Naive B cell (primary cell): ENCODE measurements around the gene SUMF2. TPM values are rescaled to one million over a fixed set of nuclear protein-coding genes. Genes with fewer than 3 reads are reported as not detected.

Experiments used
- polyA plus RNA-seq, 6 donors: library from polyadenylated mRNA; unstranded; fragments of 300-500 nt; fragmentation: Illumina TruSeq; gene quantifications; one replicate each; pipeline ENCODE4 v1.2.3, GENCODE V29; 2021; ENCODE audit warnings: low read depth in 6 of 6

SUMF2 gene
- polyA plus RNA-seq, 6 donors from 2014 or later: 48.2 to 143 (median 132) TPM

Other genes with a start within 250 kb of the SUMF2 start
- gene SEPTIN14, start 201.5 kb upstream of the SUMF2 start, polyA plus RNA-seq: not detected
- 1 to 10 TPM in 3 of 6 donors, under 1 TPM in 2, not detected in 1; 0.58 to 7.6 (median 2.2) TPM for gene ZNF713, start 176.8 kb upstream of the SUMF2 start, polyA plus RNA-seq
- gene MRPS17, start 112.4 kb upstream of the SUMF2 start, polyA plus RNA-seq: 10 to 100 TPM; 10.0 to 18.1 (median 17.5) TPM
- gene NIPSNAP2, start 99.7 kb upstream of the SUMF2 start, polyA plus RNA-seq: 100 to 1,000 TPM in 1 of 6 donors, 10 to 100 TPM in 5; 47.8 to 137 (median 57.2) TPM
- gene PSPH, start 12.8 kb upstream of the SUMF2 start, polyA plus RNA-seq: 1 to 10 TPM in 5 of 6 donors, not detected in 1; 4.9 to 6.1 (median 5.8) TPM
- 100 to 1,000 TPM in 1 of 6 donors, 10 to 100 TPM in 5; 56.1 to 102 (median 83.4) TPM for gene CCT6A, start 12.5 kb upstream of the SUMF2 start, polyA plus RNA-seq
- under 1 TPM in 5 of 6 donors, not detected in 1; 0.15 to 0.63 (median 0.41) TPM for gene PHKG1, start 28.7 kb downstream of the SUMF2 start, polyA plus RNA-seq
- gene CHCHD2, start 42.2 kb downstream of the SUMF2 start, polyA plus RNA-seq: 100 to 1,000 TPM; 457 to 617 (median 493) TPM
- not detected for gene NUPR2, start 52.1 kb downstream of the SUMF2 start, polyA plus RNA-seq